Activated CD8-positive, alpha-beta memory T cell treated with anti-CD3 and anti-CD28 coated beads, Interleukin-2, amount 10 ng/mL, durations not matched to agents 7 days and 5 days (primary cell): ENCODE measurements around the gene GALNT2. TPM values are rescaled to one million over a fixed set of nuclear protein-coding genes. Genes with fewer than 3 reads are reported as not detected.
A peak's percentile ranks its signal among the peaks of the same experiment; 100 is the strongest.

Experiments
- ATAC-seq: fragments of 150-1000 bp; cut with Tn5 transposase; one replicate; pipeline ENCODE4 v1.10.0; 2021; ENCODE audit warnings: moderate library complexity
- CTCF ChIA-PET: fragments of 350-600 bp; sonication (Branson Sonifier 250); formaldehyde crosslinking; loops from one replicate; lab custom pipeline; 2021; ENCODE audit warnings: antibody characterized with exemption; lab: Charles Lee
- DNase-seq: peaks from one replicate; pipeline ENCODE4 v3.0.0-alpha.2; 2020
- H3K27ac Mint-ChIP-seq: one replicate; pipeline ENCODE4 v1.8.0; 2021; ENCODE audit warnings: mild to moderate bottlenecking, mixed read lengths
- H3K27me3 Mint-ChIP-seq: one replicate; pipeline ENCODE4 v1.8.0; 2021; ENCODE audit warnings: mixed read lengths
- H3K36me3 Mint-ChIP-seq: one replicate; pipeline ENCODE4 v1.8.0; 2021; ENCODE audit warnings: mild to moderate bottlenecking, mixed read lengths
- H3K4me1 Mint-ChIP-seq: one replicate; pipeline ENCODE4 v1.8.0; 2021; ENCODE audit warnings: mixed read lengths
- H3K4me3 Mint-ChIP-seq: one replicate; pipeline ENCODE4 v1.8.0; 2021; ENCODE audit warnings: mild to moderate bottlenecking, moderate library complexity, mixed read lengths
- H3K9me3 Mint-ChIP-seq: one replicate; pipeline ENCODE4 v1.8.0; 2022; ENCODE audit warnings: low read depth, mixed read lengths
- total RNA-seq, 2 experiments: library from RNA; stranded (reverse); gene quantifications; one replicate each; pipeline ENCODE4 v1.2.3, GENCODE V29; 2021

GALNT2 gene
- total RNA-seq, 2 experiments from 2014 or later, result 25.0 to 30.2 TPM

GRCh38 chr1:230040440-230040839 lies 26.6 kb upstream of the GALNT2 start:
- no peak for ATAC-seq
- peaks cover 12% of the 10 kb centered on the region for H3K4me1 Mint-ChIP-seq
- H3K36me3 Mint-ChIP-seq, result peaks cover 7% of the 10 kb centered on the region
- peaks cover 37% of the 10 kb centered on the region for H3K27me3 Mint-ChIP-seq
- no peak for DNase-seq
- no peak overlapping the region for H3K27ac Mint-ChIP-seq
- no peak overlapping the region for H3K4me3 Mint-ChIP-seq
- peaks cover 3% of the 10 kb centered on the region for H3K9me3 Mint-ChIP-seq
- CTCF ChIA-PET, result no interaction called here

DNA sequence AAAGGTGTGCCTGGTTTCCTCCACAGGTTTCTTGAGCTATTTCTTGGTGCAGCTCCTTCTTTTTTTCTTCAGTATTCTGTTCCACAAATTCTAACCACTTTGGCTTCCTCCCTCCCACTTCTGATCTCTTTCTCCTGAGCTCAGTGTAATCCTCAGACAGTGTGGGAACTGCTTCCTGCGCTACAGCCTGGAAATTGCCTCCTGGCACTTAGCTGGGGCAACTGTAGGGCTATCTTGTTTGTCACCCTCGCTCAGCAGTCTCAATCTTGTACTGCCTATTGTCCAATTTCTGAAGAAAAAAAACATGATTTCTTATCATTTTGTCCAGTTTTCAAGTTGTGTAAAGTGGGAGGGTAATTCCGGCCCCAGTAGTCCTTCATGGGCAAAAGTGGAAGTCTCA lies 24.0 kb upstream of the GALNT2 start:
- CTCF ChIA-PET, result interaction anchor here (1.0 kb wide), 1 partner anchor 269 kb away, joined by 4 read pairs; no protein-coding TSS in a partner anchor
- H3K4me3 Mint-ChIP-seq, result no peak overlapping the region
- peaks cover under 1% of the 10 kb centered on the region for H3K4me1 Mint-ChIP-seq

GRCh38 chr1:230044729-230045128 lies 22.3 kb upstream of the GALNT2 start:
- H3K4me1 Mint-ChIP-seq, result no peaks in the 10 kb centered on the region
- no peak for DNase-seq
- no peak for ATAC-seq
- H3K9me3 Mint-ChIP-seq, result no peaks in the 10 kb centered on the region
- no peak overlapping the region for H3K4me3 Mint-ChIP-seq
- H3K36me3 Mint-ChIP-seq, result peaks cover 1% of the 10 kb centered on the region
- H3K27ac Mint-ChIP-seq, result no peak overlapping the region
- H3K27me3 Mint-ChIP-seq, result peaks cover 44% of the 10 kb centered on the region
- CTCF ChIA-PET, result no interaction called here

More for the DNA sequence above, 24.0 kb upstream of the GALNT2 start:
- Mint-ChIP-seq H3K27me3 (peaks cover 42% of the 10 kb centered on the region), H3K27ac (no peak overlapping the region), H3K36me3 (peaks cover 3% of the 10 kb centered on the region), H3K9me3 (no peaks in the 10 kb centered on the region)
- ATAC-seq (no peak), DNase-seq (no peak)

DNA sequence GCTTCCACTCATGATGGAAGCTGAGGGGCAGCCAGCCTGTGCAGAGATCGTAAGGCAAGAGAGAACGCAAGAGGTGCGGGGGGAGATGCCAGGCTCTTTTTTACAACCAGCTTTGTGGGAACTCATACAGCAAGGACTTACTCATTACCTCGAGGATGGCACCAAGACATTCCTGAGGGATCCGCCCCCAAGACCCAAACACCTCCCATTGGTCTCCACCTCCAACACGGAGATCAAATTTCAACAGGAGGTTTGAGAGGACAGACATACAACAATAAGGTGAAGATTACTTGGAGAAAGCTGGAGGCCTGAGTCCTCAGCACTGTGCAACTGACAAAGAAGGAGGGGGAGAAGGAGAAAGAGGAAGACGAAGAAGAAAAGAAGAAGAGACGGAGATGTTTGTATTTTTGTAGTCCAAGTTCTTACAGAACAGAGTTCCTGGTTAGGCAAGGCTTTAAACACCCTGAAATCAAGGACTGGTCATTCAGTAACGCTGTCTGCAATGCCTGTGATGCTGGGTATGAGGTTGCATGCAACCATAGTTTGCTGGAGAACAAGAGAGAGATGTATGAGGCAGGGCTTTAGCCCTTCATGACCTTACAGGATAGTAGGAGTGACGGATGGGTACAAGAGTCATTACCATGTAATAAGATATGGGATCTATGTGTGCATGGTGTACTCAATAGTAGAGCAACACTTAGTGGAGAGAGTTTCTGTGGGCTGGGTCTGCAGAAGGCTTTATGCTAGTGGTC lies 19.7 kb upstream of the GALNT2 start:
- CTCF ChIA-PET, result no interaction called here
- peaks cover 5% of the 10 kb centered on the region for H3K4me1 Mint-ChIP-seq
- no peak overlapping the region for H3K4me3 Mint-ChIP-seq
- H3K27me3 Mint-ChIP-seq, result peaks cover 35% of the 10 kb centered on the region
- H3K9me3 Mint-ChIP-seq, result no peaks in the 10 kb centered on the region
- H3K27ac Mint-ChIP-seq, result no peak overlapping the region
- DNase-seq (no peak), ATAC-seq (no peak)
- no peaks in the 10 kb centered on the region for H3K36me3 Mint-ChIP-seq

DNA sequence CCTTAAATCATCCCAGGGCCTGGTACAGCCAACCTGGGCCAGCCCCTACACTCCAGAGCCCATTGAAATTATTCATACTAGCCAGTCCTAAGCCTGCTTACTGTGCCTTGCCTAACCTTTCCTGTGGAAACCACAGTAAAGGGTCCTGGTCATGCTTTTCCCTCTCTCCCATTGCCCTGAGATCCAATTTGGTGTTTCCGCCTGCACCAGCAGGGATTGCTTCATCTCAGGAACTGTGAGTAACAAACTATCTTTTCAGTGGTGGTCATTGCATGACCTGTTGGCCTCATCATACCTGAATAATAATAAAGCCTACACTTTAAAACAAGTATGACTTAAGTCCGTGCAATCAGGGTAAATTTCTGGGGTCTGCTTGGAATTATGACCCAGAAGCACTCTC lies 18.7 kb upstream of the GALNT2 start:
- Mint-ChIP-seq H3K36me3 (no peaks in the 10 kb centered on the region), H3K4me3 (no peak overlapping the region), H3K27me3 (peaks cover 26% of the 10 kb centered on the region), H3K9me3 (no peaks in the 10 kb centered on the region), H3K27ac (no peak overlapping the region), H3K4me1 (peaks cover 5% of the 10 kb centered on the region)
- ATAC-seq (no peak), DNase-seq (no peak)
- CTCF ChIA-PET, result no interaction called here

- DNase-seq (no peak), ATAC-seq (no peak)
- Mint-ChIP-seq H3K4me3 (no peak overlapping the region), H3K27ac (no peak overlapping the region), H3K36me3 (no peaks in the 10 kb centered on the region), H3K27me3 (peaks cover 20% of the 10 kb centered on the region), H3K9me3 (no peaks in the 10 kb centered on the region), H3K4me1 (peaks cover 5% of the 10 kb centered on the region)
- CTCF ChIA-PET, result no interaction called here
These were observed 18.1 kb upstream of the GALNT2 start for GRCh38 chr1:230048922-230049321.

GRCh38 chr1:230049731-230050130 lies 17.3 kb upstream of the GALNT2 start:
- CTCF ChIA-PET, result no interaction called here
- peaks cover 20% of the 10 kb centered on the region for H3K27me3 Mint-ChIP-seq
- no peaks in the 10 kb centered on the region for H3K36me3 Mint-ChIP-seq
- H3K4me1 Mint-ChIP-seq, result peaks cover 5% of the 10 kb centered on the region
- ATAC-seq, result no peak
- no peak overlapping the region for H3K27ac Mint-ChIP-seq
- no peaks in the 10 kb centered on the region for H3K9me3 Mint-ChIP-seq
- H3K4me3 Mint-ChIP-seq, result no peak overlapping the region
- no peak for DNase-seq

- no peak for ATAC-seq
These were observed 15.9 kb upstream of the GALNT2 start for GRCh38 chr1:230050973-230051735.

GRCh38 chr1:230052018-230052417 lies 15.0 kb upstream of the GALNT2 start:
- no peak for ATAC-seq
- no peak overlapping the region for H3K27ac Mint-ChIP-seq
- H3K9me3 Mint-ChIP-seq, result no peaks in the 10 kb centered on the region
- no peak overlapping the region for H3K4me3 Mint-ChIP-seq
- peaks cover 5% of the 10 kb centered on the region for H3K4me1 Mint-ChIP-seq
- H3K36me3 Mint-ChIP-seq, result no peaks in the 10 kb centered on the region
- H3K27me3 Mint-ChIP-seq, result peaks cover 14% of the 10 kb centered on the region
- CTCF ChIA-PET, result no interaction called here
- DNase-seq, result no peak

More at GRCh38 chr1:230050973-230051735, 15.9 kb upstream of the GALNT2 start:
- CTCF ChIA-PET, result no interaction called here
- H3K9me3 Mint-ChIP-seq, result no peaks in the 10 kb centered on the region
- H3K4me3 Mint-ChIP-seq, result peak overlapping the region; percentile 32
- H3K27me3 Mint-ChIP-seq, result peaks cover 16% of the 10 kb centered on the region
- peaks cover 5% of the 10 kb centered on the region for H3K4me1 Mint-ChIP-seq
- no peaks in the 10 kb centered on the region for H3K36me3 Mint-ChIP-seq
- no peak for DNase-seq
- no peak overlapping the region for H3K27ac Mint-ChIP-seq

DNA sequence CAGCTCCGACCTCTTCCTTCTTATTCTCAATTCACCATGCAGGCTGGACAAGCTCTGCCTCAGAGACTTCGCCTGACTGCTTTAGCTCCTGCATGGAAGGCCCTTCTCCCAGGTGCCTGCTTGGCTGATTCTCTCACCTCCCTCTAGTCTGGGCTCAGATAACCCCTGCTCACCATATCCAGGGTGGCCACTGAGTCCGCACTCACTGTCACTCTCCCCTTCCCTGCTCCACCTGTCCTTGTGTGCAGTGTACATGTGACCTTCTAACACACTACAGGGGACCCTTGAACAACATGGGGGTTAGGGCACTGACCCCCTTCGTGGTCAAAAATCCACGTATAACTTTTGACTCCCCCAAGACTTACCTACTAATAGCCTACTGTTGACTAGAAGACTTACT lies 14.4 kb upstream of the GALNT2 start:
- CTCF ChIA-PET, result no interaction called here
- Mint-ChIP-seq H3K4me1 (peaks cover 5% of the 10 kb centered on the region), H3K36me3 (no peaks in the 10 kb centered on the region), H3K27me3 (peaks cover 19% of the 10 kb centered on the region), H3K4me3 (no peak overlapping the region), H3K27ac (no peak overlapping the region), H3K9me3 (no peaks in the 10 kb centered on the region)
- no peak for ATAC-seq
- DNase-seq, result no peak

DNA sequence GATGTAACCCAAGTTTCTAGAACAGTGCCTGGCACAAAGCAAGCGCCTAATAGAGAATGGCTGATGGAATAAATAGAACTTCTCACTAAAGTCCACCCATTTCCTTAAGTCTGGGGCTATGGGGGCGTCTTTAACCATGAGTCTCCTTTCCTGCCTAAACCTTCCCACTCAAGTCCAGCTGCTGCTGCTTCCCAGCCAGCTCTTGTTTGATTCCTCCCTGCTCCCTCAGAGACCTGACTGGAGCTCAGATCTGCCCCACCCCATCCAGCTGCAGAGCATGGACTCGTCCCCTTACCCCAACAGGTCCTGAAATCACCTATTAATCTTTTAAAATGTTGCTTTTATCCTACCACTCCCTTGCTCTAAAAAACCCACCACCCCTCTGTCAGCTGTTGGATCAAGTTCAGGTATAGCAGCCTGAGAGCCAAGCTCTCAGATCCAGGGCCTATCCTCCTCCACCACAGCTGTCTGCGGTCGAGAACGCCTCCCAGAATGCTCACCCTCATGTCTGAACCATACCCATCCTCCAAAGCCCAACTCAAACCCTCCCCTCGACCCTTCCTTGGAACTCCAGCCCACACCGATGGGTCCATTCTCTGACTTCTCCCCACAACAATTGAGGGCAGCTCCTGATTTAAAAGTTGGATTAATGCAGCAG lies 12.8 kb upstream of the GALNT2 start:
- Mint-ChIP-seq H3K27me3 (peaks cover 15% of the 10 kb centered on the region), H3K4me1 (peaks cover 5% of the 10 kb centered on the region), H3K9me3 (no peaks in the 10 kb centered on the region), H3K36me3 (no peaks in the 10 kb centered on the region), H3K27ac (no peak overlapping the region), H3K4me3 (no peak overlapping the region)
- CTCF ChIA-PET, result no interaction called here
- no peak for DNase-seq
- ATAC-seq, result no peak

DNA sequence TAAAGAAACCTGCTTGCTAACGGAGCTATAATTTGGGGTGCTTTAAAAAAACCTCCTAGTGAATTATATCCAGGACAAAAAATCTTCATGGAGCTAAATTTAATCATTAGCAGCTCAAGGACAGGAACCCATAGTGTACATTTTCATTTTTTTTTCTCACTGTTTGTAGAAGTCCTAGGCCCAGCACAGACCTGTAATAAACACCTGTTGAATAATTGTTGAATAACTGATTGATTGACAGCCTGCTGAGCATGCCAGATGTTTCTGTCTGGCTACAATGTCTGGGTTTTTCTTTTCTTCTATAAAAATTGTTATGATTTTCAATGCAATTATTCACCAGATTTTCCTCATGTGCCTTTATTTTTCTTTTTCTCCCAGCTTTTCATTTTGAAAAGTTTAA lies 10.9 kb upstream of the GALNT2 start:
- no peak for ATAC-seq

DNA sequence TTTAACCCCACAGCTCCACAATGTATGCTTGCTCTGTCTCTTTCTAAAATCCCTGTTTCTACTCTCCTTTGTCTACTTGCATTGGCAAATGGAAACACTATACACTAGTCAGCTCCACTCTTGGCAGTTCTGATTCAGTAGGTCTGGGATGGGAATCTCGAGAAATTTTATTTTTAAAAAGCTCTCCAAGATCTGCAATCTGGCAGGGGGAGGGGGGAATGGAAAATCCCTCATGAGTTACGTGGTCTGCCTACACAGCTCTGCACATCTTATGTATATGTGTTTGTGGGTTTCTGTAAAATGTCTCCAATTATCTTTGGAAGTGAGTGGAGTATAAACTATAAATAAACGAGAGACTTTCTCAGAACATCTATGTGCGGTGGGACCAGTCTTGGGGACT lies 9.9 kb upstream of the GALNT2 start:
- H3K36me3 Mint-ChIP-seq, result no peaks in the 10 kb centered on the region
- peaks cover 20% of the 10 kb centered on the region for H3K27me3 Mint-ChIP-seq
- H3K9me3 Mint-ChIP-seq, result no peaks in the 10 kb centered on the region
- H3K4me3 Mint-ChIP-seq, result no peak overlapping the region
- CTCF ChIA-PET, result no interaction called here
- H3K4me1 Mint-ChIP-seq, result no peaks in the 10 kb centered on the region
- DNase-seq, result no peak
- H3K27ac Mint-ChIP-seq, result no peak overlapping the region
- ATAC-seq, result no peak

More for the DNA sequence above, 10.9 kb upstream of the GALNT2 start:
- Mint-ChIP-seq H3K9me3 (no peaks in the 10 kb centered on the region), H3K4me3 (no peak overlapping the region), H3K36me3 (no peaks in the 10 kb centered on the region), H3K27ac (no peak overlapping the region), H3K4me1 (peaks cover 2% of the 10 kb centered on the region), H3K27me3 (peaks cover 12% of the 10 kb centered on the region)
- no peak for DNase-seq
- CTCF ChIA-PET, result interaction anchor here (1.2 kb wide), 1 partner anchor 19 kb away, joined by 3 read pairs; no protein-coding TSS in a partner anchor
